ENCODE data around the gene SORCS3.
A peak's percentile ranks its signal among the peaks of the same experiment; 100 is the strongest.

SORCS3 gene

DNA sequence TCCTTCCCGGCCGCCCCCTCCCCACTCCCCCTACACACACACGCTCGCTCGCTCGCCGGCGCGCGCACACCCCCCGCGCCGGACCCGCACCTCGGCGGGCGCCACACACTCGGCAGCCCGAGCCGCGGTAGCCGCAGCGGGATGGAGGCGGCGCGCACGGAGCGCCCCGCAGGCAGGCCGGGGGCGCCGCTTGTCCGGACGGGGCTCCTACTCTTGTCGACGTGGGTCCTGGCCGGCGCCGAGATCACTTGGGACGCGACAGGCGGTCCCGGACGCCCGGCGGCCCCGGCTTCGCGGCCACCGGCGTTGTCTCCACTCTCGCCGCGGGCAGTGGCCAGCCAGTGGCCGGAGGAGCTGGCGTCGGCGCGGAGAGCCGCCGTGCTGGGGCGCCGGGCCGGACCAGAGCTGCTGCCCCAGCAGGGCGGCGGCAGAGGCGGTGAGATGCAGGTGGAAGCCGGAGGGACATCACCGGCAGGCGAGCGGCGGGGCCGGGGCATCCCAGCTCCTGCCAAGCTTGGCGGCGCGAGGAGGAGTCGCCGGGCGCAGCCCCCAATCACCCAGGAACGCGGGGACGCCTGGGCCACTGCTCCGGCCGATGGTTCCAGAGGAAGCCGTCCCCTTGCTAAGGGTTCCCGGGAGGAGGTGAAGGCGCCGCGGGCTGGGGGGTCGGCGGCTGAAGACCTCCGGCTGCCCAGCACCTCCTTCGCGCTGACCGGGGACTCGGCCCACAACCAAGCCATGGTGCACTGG, at the start of gene SORCS3:
SORCS3 (plus strand) TSS at position 104 of the 750 bp plus-strand sequence.
- no peak for DNase-seq (ENCODE audit: low spot score)

DNA sequence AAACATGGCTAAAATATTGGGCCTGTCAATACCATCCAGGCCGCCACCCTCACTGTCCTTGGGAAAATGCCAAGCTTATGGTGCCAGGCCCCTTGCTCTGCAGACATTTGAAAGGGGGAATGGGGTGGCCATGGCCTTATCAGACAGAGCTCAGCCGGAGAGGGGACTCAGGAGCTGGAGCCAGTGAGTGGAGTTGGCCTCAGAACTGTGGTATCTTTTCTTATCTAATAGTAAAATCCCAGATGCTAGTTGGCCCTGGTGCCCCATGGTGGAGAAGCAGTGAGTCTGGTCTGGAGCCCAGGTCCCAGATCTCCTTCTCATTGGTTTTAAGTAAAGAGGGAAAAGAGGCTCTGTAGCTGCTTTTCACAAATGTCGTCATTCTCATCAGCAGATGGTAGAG, 49.6 kb upstream of the SORCS3 start:
- DNase-seq (ENCODE audit: low spot score): no peak

DNA sequence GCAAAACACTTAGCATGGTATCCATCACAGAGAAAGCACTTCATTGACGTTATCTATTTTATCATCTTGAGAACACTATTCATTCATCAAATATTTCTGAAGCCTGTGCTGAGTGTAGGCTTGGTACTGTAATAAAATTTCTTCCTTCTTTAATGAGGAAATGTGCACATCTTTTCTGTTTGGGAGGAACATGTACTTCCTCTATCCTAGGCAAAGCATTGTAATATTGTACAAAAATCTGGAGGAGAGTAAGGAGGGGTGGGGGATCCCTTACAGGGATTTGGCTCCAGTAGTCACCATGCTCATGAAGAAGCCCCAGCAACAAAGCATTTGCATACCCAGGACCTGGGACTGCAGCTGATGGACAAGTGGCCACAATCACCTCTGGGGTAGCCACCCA, 39.9 kb upstream of the SORCS3 start:
- DNase-seq (ENCODE audit: low spot score): no peak

DNA sequence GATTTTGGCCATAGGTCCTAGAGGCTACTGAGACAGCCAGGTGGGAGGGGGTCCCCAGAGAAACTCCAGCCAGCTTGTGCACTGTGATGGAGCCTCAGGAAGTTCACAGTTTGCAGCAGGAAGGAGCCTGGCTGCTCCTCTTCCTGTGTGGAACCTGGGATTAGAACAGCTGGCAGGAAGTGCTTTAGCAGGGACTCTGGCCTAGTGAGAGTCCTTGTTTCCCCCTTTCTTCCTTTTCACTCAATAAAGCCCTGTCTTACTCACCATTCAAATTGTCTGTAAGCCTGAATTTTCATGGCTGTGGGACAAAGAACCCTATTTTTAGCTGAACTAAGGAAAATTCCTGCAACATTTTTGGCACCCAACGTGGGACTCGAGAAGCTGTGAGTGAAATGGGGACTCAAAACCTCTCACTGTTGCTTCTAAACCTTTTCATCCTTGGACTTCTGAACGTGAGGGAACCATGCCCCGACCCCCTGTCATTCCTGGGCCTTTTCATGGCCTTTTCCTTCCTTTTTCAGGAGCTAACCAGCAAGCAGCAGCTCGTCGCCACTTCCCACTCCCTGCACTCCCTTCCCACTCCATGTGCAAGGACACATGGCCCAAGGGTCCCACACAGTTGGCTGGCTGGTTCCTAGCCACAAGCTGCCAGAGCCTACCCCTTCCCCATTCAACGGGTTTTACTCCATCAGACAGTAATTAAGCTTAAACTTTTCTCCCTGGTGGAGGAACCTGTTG, 32.8 kb upstream of the SORCS3 start:
- DNase-seq (ENCODE audit: low spot score): no peak

DNA sequence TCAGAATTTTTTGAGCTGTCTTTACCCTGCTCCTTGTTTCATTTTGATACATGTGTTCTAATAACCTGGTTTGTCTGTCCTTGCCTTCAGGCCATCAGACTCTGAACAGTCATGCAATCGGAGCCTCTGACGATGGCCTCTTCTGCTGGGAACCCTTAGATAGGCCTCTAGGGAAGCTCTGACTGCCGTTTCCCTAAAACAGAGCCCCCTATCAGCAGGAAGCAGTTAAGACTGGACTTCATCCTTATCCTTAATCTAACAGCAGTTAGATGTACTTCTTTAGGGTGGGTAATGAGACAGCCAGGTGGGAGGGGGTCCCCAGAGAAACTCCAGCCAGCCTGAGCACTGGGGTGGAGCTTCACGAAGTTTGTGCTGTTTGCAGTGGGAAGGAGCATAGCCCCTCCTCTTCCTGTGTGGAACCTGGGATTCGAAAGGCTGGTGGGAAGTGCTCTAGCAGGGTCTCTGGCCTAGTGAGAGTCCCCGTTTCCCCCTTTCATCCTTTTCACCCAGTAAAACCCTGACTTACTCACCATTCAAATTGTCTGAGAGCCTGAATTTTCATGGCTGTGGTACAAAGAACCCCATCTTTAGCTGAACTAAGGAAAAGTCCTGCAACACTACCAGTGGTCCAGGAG, 28.4 kb upstream of the SORCS3 start:
- DNase-seq (ENCODE audit: low spot score): no peak

DNA sequence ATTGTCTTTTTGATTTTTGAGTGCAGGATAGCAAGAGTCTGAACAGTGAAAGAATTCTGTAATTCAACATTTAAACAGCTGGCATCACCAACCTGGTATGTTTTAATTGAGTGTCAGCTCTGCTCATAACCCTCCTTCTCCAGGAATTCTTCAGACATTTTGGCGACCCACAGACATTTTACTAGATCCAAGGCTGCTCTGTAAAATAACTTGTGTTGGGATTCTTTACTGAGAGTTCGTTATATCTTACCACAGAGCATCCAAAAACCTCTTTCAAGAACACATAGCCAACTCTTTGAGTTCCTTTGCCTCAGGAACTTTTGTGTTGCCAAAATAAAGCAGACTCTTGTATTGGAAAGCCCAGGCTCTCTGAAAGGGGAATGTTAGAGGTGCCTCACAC, 27.7 kb upstream of the SORCS3 start:
- no peak for DNase-seq (ENCODE audit: low spot score)

DNA sequence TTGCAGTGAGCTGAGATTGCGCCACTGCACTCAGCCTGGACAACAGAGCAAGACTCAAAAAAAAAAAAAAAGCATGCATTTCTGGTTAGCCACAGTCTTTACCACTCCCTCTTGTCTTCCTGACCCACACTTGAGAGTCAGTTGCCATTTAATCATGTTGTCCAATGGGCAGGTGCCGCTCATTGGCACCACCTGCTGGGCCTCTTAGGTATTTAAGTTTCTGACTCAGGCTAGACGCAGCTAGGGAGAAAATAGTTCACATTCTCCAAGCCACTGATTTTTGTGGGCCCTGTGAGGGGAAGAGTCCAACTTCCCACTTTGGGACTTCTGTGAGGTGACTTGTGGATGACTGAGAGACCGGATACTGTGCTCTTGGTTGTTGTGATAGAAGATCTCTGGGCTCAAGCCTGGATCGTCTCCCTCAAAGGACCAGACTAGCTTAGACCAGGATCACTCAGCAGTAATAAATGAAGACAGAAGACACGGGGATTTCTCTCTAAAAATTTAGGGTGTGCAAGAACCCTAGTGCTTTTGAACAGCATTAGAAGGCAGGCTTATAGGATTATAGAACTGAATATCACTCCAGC, 26.8 kb upstream of the SORCS3 start:
- no peak for DNase-seq (ENCODE audit: low spot score)

DNA sequence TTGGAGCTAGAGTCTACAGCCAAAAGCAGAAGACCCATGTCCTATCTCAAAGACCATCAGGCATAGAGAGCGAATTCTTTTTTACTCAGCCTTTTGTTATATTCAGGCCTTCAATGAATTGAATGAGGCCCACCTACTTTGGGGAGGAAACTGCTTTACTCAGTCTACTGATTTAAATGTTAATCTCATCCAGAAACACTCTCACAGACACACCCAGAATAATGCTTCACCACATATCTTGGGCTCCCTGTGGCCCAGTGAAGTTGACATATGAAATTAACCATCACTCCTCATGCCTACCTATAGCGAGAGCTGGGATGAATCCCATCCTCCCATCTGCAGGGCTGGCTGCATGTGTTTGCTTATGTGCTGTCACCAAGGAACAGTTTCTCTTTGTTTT, 26.0 kb upstream of the SORCS3 start:
- DNase-seq (ENCODE audit: low spot score): no peak

DNA sequence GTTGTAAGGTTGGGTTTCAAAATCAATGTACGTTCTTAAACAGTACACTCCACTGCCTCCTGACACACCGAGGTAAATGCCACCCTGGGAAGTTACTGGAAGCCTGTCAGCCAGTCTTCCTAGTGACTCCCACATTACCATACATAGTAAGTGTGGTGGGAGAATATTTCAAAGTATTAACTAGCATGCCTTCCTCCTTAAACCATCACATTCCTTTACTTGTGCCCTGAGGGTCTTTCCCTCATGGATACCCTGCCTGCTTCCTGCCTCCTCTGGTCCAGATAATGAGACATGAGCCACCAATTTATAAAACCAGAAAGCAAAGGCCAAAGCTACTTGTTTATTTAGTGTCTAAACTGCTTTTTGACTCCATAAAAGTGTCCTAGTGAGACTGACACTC, 23.3 kb upstream of the SORCS3 start:
- no peak for DNase-seq (ENCODE audit: low spot score)

DNA sequence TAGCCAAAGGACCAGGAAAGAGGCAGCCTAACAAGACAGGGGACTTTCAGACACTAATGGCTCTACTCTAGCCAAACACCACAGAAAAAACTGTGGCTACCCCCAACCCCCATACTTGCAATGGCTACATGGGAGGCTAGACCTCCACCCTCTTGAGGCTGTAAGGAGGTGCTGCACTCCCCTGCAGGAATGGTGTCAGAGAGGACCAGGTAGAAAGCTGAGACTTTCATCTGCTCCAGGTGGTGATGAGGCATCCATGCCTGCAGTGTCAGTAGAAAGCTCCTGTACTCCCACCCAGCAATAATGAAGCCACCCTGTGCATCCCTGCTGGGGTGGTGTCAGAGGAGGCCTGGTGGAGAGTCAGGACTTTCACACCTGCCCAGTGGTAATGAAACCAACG, 18.9 kb upstream of the SORCS3 start:
- DNase-seq (ENCODE audit: low spot score): no peak

DNA sequence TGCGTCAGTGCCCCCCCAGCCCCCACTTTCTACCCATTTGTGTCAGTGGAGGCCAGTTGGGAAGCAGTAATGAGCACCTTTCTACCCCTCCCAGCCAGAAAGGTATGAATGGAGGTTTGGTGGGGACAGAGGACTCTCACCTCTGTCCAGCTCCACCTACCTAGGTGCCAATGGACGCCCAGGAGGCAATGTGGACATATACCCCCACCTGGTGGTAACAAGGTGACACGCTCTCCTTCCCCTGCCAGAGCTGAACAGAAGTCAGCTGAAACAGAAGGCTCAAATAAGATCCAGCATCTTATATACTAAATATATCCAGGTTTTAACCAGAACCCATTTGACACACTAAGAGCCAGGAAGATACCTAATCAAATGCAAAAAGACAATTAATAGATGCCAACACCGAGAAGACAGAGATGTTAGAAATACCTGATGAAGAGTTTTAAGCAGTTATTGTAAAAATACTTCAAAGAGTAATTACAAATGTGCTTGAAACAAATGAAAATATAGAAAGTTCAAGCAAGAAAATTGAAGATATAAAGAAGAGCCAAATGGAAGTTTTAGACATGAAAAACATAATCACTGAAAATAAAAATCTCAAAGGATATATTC, 18.4 kb upstream of the SORCS3 start:
- no peak for DNase-seq (ENCODE audit: low spot score)

DNA sequence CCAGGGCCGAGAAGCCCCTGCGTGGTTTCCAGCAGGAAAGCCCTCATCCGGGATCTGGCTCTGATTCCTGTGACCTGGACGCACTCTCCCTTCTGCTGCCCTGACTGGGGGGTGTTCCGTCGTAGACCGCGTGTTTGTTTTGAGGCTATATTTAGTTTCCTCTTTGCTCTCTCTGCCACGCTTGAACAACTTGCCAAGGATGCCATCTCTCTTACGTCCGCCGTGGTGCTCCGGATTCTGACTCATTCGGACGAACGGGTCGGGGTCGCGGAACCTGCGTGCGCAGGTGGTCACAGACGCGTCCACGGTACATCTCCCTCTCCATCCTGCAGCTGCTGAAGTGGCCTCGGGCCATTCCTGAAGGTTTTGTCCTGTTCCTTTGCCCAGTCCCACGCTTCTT, 10.4 kb upstream of the SORCS3 start:
- DNase-seq (ENCODE audit: low spot score): no peak

DNA sequence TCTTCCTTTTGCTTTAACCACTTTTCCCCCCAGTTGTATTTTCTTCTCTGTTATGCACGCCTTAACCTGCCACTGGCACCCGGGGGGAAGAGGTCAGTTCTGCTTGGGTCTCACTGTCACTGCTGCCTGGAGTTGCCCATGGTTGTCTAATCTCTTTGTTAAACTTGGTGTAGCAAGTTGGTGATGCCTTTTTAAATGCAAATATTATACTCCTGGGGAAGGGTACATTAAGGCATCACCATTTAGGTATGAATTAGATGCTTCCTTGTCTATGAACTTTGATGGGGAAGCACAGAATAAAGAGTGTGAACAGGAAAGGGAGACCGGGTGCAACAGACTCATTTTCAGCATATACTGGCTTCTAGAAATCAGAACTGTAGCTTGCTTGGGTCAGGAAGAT, 9.1 kb upstream of the SORCS3 start:
- no peak for DNase-seq (ENCODE audit: low spot score)

DNA sequence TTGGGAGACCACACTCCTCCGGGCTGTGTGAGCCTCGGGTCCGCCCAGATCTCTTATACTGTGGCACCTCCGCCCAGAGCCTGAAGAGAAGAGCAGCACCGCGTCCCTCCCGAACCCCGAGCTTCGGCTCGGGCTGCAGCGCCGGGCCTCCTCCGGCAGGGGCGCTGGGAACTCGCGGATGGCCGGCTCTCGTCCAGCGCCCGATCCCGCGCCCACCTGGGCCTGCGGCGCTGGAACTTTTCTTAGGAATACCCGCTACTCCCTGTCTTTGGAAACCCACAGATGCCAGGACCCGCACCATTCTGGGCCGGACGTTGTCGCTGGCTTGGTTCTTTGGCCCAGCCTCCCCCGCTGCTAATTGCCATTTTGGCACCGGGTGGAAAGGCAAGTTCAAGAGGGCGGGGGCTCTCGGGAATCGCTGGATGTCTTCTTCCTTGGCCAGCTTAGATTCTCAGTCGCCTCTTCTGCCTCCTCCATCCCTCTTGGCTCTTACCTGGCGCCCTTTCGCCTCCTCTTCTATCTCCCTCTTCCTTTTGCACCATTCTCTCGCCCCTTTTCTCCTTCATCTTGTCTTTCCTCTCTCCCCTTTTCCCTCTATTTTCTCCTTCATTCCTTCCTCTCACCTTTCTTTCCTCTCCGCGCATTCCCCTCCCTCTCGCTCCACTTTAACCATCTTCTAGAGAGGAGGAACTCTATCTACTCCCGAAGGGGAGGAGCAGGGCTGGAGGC, 2.1 kb upstream of the SORCS3 start:
- DNase-seq (ENCODE audit: low spot score): no peak

DNA sequence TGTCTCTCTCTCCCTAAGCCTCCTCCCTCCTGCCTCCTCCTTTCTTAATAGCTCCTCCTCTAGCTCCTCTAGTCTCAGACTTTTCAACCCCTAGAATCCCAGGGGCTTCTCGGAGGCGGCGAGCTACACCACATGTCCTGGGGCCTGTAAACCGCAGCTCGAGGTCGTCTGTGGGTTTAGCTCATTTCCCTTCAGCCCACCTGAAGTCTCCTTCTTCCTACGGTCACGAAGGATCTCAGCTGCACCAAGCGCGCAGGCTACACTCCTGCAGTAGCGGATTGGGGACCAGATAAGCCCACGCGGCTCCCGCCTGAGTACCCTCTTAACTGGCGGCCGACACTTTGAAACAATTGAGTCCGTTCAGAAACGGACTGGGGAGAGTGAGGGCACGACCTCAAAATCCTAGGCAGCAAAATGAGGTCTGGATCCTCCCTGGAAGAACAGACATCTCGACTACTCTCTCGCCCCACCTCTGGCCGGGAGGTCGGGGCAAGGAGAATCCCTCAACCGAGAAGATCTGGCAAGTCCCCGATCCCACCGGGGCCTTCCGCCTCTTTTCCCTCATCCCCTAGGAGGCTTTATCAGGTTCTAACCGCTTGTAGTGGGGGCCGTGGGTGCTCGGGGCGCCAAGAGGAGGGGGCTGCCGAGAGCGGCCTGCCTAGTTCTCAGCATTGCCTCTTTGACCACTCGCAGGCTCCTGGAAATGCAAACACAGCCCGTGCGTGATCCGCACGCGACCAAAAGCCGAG, 1.3 kb upstream of the SORCS3 start:
- DNase-seq (ENCODE audit: low spot score): no peak

DNA sequence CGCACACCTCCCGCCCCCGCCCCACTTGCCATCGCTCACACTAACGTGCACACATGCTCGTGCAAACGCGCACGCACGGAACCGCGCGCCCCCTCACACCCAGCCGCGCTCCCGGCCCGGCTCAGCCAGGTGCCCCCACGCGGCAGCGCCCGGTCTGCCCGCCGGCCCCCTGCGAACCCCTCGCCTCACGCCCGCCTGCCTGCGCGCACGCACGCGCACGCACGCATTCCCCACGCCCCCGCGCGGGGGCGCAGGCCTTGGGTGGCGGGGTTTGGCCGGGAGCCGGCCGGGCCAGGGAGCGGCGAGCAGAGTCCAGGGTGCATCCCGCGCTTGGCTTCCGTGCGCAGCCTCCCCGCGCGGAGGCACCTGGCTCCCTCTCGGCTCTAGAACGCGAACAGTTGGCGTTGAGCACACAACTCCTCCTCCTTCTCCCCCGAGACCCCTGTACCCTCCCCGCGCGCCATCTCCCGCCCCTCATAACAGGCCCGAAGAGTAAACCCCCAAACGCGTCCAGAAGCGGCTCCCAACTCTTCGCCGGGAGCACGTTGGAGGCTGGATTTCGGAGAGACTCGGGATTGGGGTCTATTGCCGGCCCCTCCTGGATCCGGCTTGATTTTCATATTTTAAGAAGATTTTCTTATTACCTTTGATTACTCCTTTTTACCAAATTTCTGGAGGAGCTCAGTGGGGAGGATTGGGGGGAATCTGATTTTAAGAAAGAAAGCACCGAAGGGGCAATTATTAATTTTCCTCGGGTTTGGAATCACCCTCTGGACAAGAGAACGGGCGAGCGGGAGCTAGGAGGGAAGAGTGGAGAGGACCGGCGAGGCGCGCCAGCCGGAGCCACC, 527 bp upstream of the SORCS3 start:
- DNase-seq (ENCODE audit: low spot score): no peak

DNA sequence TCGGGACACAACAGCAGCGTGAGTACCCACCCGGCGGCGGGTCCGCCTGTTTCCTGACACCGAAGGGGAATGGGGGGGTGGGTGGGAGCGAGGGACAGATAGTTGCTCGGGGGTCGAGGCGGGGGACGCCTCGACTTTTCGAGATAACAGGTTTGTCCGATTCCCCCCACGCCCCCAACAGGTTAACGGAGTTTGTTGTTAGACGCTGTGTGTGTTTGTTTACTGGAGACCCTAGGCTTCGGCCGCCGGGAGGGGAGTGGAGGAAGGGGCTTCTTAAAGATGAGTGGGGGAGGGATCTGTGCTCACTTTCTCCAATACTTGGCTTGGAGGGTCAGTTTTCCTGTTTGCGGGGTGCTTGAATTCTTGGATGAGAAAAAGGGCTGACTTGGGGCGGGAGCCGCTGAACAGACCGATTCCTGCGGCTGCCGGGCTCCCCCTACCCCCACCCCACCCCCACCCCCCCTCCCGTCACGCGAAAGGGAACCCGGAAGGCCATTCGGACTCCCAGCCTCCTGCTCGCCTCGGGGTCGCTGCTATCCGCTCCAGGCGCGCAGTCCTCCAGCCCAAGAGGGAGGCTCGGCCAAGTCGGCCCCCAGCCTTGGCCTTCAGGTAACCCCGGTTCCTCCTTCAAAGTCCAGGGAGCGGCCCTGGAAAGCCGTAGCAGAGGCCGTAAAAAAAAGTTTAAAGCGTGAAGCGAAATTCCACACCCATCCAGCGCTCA, 1.0 kb downstream of the SORCS3 start:
- no peak for DNase-seq (ENCODE audit: low spot score)

DNA sequence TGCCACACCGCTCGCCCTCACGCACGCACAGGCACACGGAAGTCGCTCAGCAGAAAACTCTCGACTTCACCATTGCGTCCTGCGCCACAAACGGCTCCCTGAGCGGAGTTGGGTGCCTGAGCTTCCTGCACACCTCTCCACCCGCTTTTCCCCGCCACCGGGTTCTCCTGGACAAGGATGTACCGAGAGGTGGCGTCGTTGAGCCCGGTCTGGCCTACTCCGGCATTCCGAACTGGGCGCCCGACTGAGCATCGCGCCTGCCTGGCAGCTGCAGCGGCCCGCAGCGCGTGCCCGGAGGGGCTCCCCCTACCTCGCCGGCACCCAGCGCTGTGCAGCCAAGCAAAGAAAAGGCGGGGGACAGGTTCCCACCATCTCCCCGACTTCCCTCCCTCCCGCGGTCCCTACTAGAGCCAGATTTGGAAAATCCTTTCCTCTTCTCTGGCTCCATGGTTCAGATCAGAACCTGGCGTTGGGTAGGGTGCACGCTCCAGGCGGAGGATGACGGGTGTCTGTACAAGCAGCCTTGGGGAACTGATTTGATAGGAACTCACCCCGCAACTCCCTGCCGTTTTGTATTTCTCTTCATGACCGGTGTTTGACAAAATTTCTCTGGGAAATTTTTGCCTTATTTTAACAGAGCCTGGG, 1.7 kb downstream of the SORCS3 start:
- peak; percentile 80 for DNase-seq (ENCODE audit: low spot score)

DNA sequence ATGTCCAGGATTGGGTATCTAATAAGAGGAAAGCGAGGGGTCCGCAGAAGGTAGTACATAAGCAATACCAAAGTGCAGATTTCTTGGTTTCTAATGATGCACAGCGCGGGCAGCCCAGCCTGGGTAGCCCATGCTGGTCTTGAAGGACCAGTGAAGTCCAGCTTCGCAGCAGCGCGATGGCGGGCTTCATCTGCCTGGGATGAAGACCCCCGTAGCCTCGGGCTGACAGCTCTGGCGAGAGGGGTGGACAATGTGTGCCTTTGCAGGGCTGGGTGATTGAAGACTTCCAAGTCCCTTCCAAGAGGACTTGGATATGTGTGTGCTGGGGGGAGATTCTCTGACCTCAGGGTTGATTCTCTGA, 2.2 kb downstream of the SORCS3 start:
- DNase-seq (ENCODE audit: low spot score): no peak

All from Ammon's horn (tissue), 1 donor.